Muscle layer of colon (tissue), 2 donors: ENCODE results near the gene DARS1.

Experiments used
- H3K27ac ChIP-seq: one replicate; pipeline ENCODE4 v1.7.0; 2013; ENCODE audit warnings: low read depth, mild to moderate bottlenecking, low read length, moderate library complexity
- H3K27me3 ChIP-seq, 2 donors: one replicate each; pipeline ENCODE4 v1.7.0; 2013; ENCODE audit warnings: low read length in 2 of 2, mild to moderate bottlenecking in 2 of 2; ENCODE audit not compliant: insufficient read depth in 2 of 2, control insufficient read depth in 1 of 2
- H3K36me3 ChIP-seq: one replicate; pipeline ENCODE4 v1.7.0; 2013; ENCODE audit warnings: mild to moderate bottlenecking, low read length; ENCODE audit not compliant: insufficient read depth
- H3K4me1 ChIP-seq: one replicate; pipeline ENCODE4 v1.7.0; 2013; ENCODE audit warnings: mild to moderate bottlenecking, low read length; ENCODE audit not compliant: insufficient read depth
- H3K4me3 ChIP-seq, 2 donors: one replicate each; pipeline ENCODE4 v1.7.0; 2013; ENCODE audit warnings: low read length in 2 of 2, low read depth in 1 of 2, mild to moderate bottlenecking in 1 of 2, moderate library complexity in 1 of 2
- H3K9ac ChIP-seq: one replicate; pipeline ENCODE4 v1.7.0; 2013; ENCODE audit warnings: low read length
- H3K9me3 ChIP-seq: one replicate; pipeline ENCODE4 v1.7.0; 2013; ENCODE audit warnings: mild to moderate bottlenecking, low read length
- donor health status: abdominal sarcoma.
- donor health status: Adenocarcinoma of cecum.

The DARS1 gene

GRCh38 chr2:136024185-136024584 lies 38.8 kb upstream of the DARS1 start:
- H3K36me3 ChIP-seq, result no peaks in the 10 kb centered on the region
- no peak overlapping the region for H3K9ac ChIP-seq

GRCh38 chr2:136023416-136023815 lies 38.0 kb upstream of the DARS1 start:
- H3K27me3 ChIP-seq, result no peaks in the 10 kb centered on the region
- no peak overlapping the region for H3K9ac ChIP-seq
- H3K27ac ChIP-seq, result no peak overlapping the region
- no peak overlapping the region for H3K4me3 ChIP-seq
- H3K4me1 ChIP-seq, result peaks cover 20% of the 10 kb centered on the region
- no peaks in the 10 kb centered on the region for H3K36me3 ChIP-seq
- H3K9me3 ChIP-seq, result no peaks in the 10 kb centered on the region

More at GRCh38 chr2:136024185-136024584, 38.8 kb upstream of the DARS1 start:
- no peaks in the 10 kb centered on the region for H3K9me3 ChIP-seq
- no peak overlapping the region for H3K4me3 ChIP-seq
- H3K27ac ChIP-seq, result no peak overlapping the region
- no peaks in the 10 kb centered on the region for H3K27me3 ChIP-seq
- peaks cover 20% of the 10 kb centered on the region for H3K4me1 ChIP-seq

GRCh38 chr2:136022396-136023146 lies 37.1 kb upstream of the DARS1 start:
- H3K4me1 ChIP-seq, result peaks cover 20% of the 10 kb centered on the region
- H3K27me3 ChIP-seq, result no peaks in the 10 kb centered on the region
- H3K36me3 ChIP-seq, result no peaks in the 10 kb centered on the region
- no peak overlapping the region for H3K4me3 ChIP-seq
- no peak overlapping the region for H3K9ac ChIP-seq
- no peak overlapping the region for H3K27ac ChIP-seq
- H3K9me3 ChIP-seq, result no peaks in the 10 kb centered on the region

GRCh38 chr2:136021976-136022375 lies 36.5 kb upstream of the DARS1 start:
- Histone ChIP-seq H3K27ac (no peak overlapping the region), H3K4me1 (peaks cover 20% of the 10 kb centered on the region), H3K4me3 (no peak overlapping the region), H3K9me3 (no peaks in the 10 kb centered on the region), H3K9ac (no peak overlapping the region), H3K27me3 (no peaks in the 10 kb centered on the region), H3K36me3 (no peaks in the 10 kb centered on the region)

GRCh38 chr2:136021406-136021805 lies 36.0 kb upstream of the DARS1 start:
- Histone ChIP-seq H3K27ac (no peak overlapping the region), H3K36me3 (no peaks in the 10 kb centered on the region), H3K27me3 (no peaks in the 10 kb centered on the region), H3K9ac (no peak overlapping the region), H3K4me1 (peaks cover 20% of the 10 kb centered on the region), H3K9me3 (no peaks in the 10 kb centered on the region), H3K4me3 (no peak overlapping the region)

GRCh38 chr2:136020831-136021230 lies 35.4 kb upstream of the DARS1 start:
- Histone ChIP-seq H3K36me3 (no peaks in the 10 kb centered on the region), H3K4me3 (no peak overlapping the region)

GRCh38 chr2:136019825-136020224 lies 34.4 kb upstream of the DARS1 start:
- H3K9me3 ChIP-seq, result no peaks in the 10 kb centered on the region
- peaks cover 10% of the 10 kb centered on the region for H3K4me1 ChIP-seq
- no peak overlapping the region for H3K9ac ChIP-seq
- H3K27ac ChIP-seq, result peak overlapping the region; percentile 34
- no peaks in the 10 kb centered on the region for H3K36me3 ChIP-seq
- H3K27me3 ChIP-seq, result no peaks in the 10 kb centered on the region
- no peak overlapping the region for H3K4me3 ChIP-seq

More at GRCh38 chr2:136020831-136021230, 35.4 kb upstream of the DARS1 start:
- Histone ChIP-seq H3K27ac (no peak overlapping the region), H3K4me1 (peaks cover 17% of the 10 kb centered on the region), H3K9ac (no peak overlapping the region), H3K9me3 (no peaks in the 10 kb centered on the region), H3K27me3 (no peaks in the 10 kb centered on the region)

- Histone ChIP-seq H3K27me3 (no peaks in the 10 kb centered on the region), H3K36me3 (no peaks in the 10 kb centered on the region), H3K27ac (no peak overlapping the region), H3K9me3 (no peaks in the 10 kb centered on the region), H3K9ac (no peak overlapping the region), H3K4me1 (peaks cover 15% of the 10 kb centered on the region), H3K4me3 (no peak overlapping the region)
Measured at GRCh38 chr2:136019306-136019705, 33.9 kb upstream of the DARS1 start.

GRCh38 chr2:136017786-136018185 lies 32.4 kb upstream of the DARS1 start:
- Histone ChIP-seq H3K9ac (no peak overlapping the region), H3K27me3 (no peaks in the 10 kb centered on the region), H3K27ac (no peak overlapping the region), H3K9me3 (no peaks in the 10 kb centered on the region), H3K4me1 (peaks cover 22% of the 10 kb centered on the region), H3K36me3 (no peaks in the 10 kb centered on the region), H3K4me3 (no peak overlapping the region)

GRCh38 chr2:136016836-136017235 lies 31.4 kb upstream of the DARS1 start:
- H3K27ac ChIP-seq, result no peak overlapping the region
- no peaks in the 10 kb centered on the region for H3K36me3 ChIP-seq
- H3K9me3 ChIP-seq, result no peaks in the 10 kb centered on the region
- no peak overlapping the region for H3K9ac ChIP-seq
- no peak overlapping the region for H3K4me3 ChIP-seq
- H3K27me3 ChIP-seq, result no peaks in the 10 kb centered on the region
- peaks cover 22% of the 10 kb centered on the region for H3K4me1 ChIP-seq

- Histone ChIP-seq H3K36me3 (no peaks in the 10 kb centered on the region), H3K27ac (no peak overlapping the region), H3K9ac (no peak overlapping the region), H3K4me1 (peaks cover 22% of the 10 kb centered on the region), H3K4me3 (no peak overlapping the region), H3K9me3 (no peaks in the 10 kb centered on the region), H3K27me3 (no peaks in the 10 kb centered on the region)
Measured at GRCh38 chr2:136016427-136016826, 31.0 kb upstream of the DARS1 start.

- Histone ChIP-seq H3K4me3 (no peak overlapping the region), H3K4me1 (peaks cover 22% of the 10 kb centered on the region), H3K36me3 (no peaks in the 10 kb centered on the region), H3K9ac (no peak overlapping the region), H3K27me3 (no peaks in the 10 kb centered on the region), H3K27ac (no peak overlapping the region), H3K9me3 (no peaks in the 10 kb centered on the region)
Measured at GRCh38 chr2:136015699-136016098, 30.3 kb upstream of the DARS1 start.
